Amniotic epithelial cell (primary cell): ENCODE measurements around the gene ZNF766.
"Not testable (repeated sequence)": the region's sequence is repeated elsewhere in the genome, so short reads cannot be mapped to it uniquely, and the experiment has no call there.

ENCODE experiments used
- DNase-seq: peaks from one replicate; pipeline ENCODE4 v3.0.0-alpha.2; 2010; ENCODE audit warnings: low read depth

The ZNF766 gene

GRCh38 chr19:52275988-52276387 is 6.6 kb downstream of the ZNF766 start:
- DNase-seq = no peak

DNA sequence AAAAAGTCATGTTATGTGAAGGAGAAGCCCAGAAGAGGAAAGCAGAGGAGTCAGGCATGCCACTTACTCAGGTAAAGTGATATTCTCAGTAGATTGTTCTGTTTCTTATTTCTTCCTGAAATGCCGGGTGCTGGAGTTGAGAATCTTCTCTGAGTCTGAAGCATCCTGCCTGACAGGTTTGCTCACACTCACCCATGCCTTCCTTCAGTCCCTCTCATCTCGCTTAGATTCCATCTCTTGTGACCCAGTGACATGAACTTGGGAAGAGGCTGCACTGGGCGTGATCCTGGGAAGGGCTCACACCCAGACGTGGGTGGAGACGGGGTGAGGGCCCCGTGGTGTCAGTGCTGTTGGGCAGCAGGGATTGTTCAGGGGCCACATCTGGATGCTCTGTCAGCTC is 8.1 kb downstream of the ZNF766 start:
- DNase-seq = no peak

DNA sequence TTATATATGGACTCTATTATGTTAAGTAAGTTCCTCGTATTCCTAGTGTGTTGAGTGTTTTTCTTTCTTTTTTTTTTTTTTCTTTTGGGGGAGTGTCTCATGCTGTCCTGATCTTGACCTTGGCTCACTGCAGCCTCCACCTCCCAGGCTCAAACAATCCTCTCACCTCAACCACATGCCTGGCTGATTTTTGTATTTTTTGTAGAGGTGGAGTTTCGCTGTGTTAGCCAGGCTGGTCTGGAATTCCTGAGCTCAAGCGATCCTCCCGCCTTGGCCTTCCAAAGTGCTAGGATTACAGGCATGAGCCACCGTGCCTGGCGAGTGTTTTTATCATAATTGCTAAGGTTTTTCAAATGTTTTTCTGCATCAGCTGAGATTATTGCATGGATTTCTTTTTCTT is 16.9 kb downstream of the ZNF766 start:
- no peak for DNase-seq

DNA sequence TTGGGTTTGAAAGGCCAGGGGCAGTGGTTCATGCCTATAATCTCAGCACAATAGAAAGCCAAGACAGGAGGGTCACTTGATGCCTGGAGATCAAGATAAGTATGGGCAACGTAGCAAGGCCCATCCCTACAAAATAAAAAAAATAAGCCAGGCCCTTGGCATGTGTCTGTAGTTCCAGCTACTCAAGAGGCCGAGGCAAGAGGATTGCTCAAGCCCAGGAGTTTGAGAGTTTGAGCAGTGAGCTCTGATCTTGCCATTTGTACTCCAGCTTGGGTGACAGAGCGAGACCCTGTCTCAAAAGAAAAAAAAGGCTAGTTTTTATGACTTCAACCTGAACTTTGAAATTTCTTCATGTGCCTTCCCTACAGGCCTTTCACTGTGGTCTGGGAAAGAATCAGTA is 22.4 kb downstream of the ZNF766 start:
- DNase-seq = no peak

- not testable (repeated sequence) for DNase-seq
Observed at GRCh38 chr19:52292946-52293345, 23.6 kb downstream of the ZNF766 start.

- DNase-seq = no peak
Observed at GRCh38 chr19:52296400-52296772, 27.0 kb downstream of the ZNF766 start.

GRCh38 chr19:52296773-52297600 is 27.6 kb downstream of the ZNF766 start, which contains the start of gene ZNF480:
TSS of gene ZNF480 (plus strand) at chr19:52297169. CDS start at chr19:52300413, 3,244 bp downstream.
- peak; percentile 76 for DNase-seq

GRCh38 chr19:52297601-52298364 is 28.4 kb downstream of the ZNF766 start:
- no peak for DNase-seq

- peak; percentile 53 for DNase-seq
Observed at GRCh38 chr19:52307275-52307674, 37.9 kb downstream of the ZNF766 start.

GRCh38 chr19:52322429-52322828 is 53.0 kb downstream of the ZNF766 start:
- DNase-seq = no peak

GRCh38 chr19:52331757-52332156 is 62.4 kb downstream of the ZNF766 start:
- peak; percentile 36 for DNase-seq

GRCh38 chr19:52335768-52336116 is 66.4 kb downstream of the ZNF766 start:
- DNase-seq = no peak

DNA sequence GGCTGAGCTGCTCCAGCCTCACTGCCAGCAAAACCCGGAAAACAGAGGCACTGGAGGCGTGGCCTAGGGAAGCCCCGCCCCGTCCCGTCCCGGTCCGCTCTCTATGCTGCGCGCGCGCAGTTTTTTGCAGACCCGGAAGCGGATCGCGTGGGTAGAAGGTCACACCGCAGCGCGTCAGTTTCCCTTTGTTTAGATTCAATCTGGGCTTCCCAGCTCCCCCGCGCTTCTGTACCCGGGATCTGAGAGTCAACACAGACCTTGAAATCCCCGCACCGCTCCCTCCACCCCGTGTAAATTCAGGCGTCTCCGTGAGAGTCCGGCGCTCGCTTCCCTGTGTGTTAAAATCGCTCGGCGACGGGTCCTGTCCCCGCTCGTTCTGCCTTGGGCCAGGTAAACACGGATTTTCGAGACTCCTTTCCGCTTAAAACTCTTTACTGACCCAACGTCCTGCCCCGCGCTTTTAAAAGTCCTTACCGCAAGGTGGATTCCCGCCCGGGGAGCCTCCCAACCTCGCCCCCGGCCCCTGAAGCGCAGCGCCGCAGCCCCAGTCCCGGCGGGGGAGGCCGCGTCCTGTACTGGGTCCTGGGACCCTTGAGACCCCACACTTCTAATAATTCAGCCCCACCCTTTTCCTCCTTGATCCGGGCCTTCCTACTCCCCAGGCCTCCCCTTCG is 66.9 kb downstream of the ZNF766 start, which contains the start of gene ZNF610:
Gene ZNF610 (plus strand): TSS at position 127 of the 674 bp plus-strand sequence. CDS start 12,930 bp downstream, outside the sequence.
- DNase-seq = peak; percentile 79

DNA sequence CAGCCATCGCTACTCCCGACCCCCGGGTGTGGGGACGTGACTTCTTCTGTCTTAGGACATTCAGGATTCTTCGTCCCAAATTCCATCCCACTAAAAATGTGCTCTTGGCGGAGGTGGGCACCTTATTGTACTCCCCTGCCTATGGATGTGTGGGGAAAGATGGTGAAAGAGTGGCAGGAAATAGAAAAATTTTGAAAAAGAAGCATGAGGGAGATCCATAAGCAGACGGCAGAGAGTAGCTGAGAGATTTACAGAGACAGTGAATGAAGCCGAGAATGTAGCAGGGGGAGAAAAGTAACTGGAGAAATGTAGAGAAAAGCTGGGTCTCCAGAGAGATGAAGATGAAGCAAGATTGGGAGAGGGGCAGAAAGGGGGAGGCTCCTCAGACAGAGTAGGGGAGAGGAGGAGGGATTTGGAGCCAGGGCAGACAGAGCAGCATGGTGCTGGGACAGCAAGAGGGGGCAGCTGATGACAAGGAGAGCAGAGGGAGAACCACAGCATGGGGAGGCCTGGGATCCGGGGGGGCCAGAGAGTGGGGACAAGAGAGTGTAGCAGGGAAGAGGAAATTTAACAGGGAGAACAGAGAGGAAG is 67.5 kb downstream of the ZNF766 start:
- no peak for DNase-seq

DNA sequence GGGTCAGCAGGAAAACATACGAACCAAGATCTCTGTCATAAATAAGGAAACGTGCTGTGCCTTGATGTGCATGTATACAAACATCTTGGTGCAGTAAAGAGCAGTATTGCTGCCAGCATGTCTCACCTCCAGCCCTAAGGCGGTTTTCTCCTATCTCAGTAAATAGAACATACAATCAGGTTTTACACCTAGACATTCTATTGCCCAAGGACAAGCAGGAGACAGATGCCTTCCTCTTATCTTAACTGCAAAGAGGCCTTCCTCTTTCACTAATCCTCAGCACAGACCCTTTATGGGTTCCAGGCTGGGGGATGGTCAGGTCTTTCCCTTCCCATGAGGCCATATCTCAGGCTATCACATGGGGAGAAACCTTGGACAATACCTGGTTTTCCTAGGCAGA is 69.6 kb downstream of the ZNF766 start:
- DNase-seq = not testable (repeated sequence)

DNA sequence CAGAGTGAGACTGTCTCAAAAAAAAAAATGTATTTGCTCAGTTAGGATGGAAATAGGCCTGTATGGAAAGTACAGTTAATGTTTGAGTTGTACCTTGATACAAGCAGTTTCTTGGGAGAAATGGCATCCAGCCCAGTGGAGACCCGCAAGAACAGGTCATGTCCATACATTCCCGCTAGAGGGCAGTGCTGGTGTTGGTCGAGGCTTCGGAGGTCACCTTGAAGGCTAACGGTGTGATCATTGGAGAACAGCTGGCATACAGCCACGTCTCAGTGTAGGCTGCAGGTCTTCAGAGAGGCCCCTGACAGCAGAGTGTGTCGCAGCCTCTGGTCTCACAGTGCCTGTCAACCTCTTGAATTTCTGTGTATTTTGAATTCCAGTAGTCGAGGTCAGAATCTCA is 74.2 kb downstream of the ZNF766 start:
- peak; percentile 24 for DNase-seq

DNA sequence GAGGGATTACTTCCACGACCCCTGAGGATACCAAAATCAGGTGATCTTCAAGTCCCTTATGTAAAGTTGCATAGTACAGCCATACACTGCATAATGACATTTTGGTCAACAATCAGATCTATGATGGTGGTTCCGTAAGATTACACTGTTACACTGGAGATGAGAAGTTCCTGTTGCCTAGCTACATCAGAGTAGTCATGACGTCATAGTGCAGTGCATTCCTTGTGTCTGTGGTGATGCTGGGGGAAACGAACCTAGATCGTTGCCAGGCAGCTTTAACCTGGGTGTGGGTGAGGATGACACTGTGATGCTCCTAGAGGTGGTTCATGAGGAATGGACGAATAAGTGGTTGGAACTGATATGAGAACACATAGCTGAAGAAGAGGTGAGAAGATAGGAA is 75.8 kb downstream of the ZNF766 start:
- no peak for DNase-seq
